Measurements from ENCODE around the gene FIBCD1. TPM values are rescaled to one million over a fixed set of nuclear protein-coding genes. Genes with fewer than 3 reads are reported as not detected.

FIBCD1 gene
- total and polyA plus RNA-seq, 11 donors, result 0.24 to 3.9 (median 1.3) TPM; not detected in 2

- no peak for TF ChIP-seq CTCF (IDR thresholded peaks at IDR 0.05)
- no peak for TF ChIP-seq POLR2A (IDR thresholded peaks at IDR 0.05)
- peaks cover 0 to 7% (median 0%) of the 10 kb centered on the region in 12 donors for H3K4me1 ChIP-seq
- 79 to 87% (median 81%) methylated on average over 13 to 19 of the region's 19 CpGs for WGBS, 4 donors
- ATAC-seq, result no peak
- intact Hi-C loops (cut with DNase I), result no loop called here
- H3K4me3 ChIP-seq, result no peak overlapping the region
- DNase-seq, result peak in 1 of 5 donors; percentile 37
- H3K27me3 ChIP-seq, result peaks cover 0 to 34% (median 0%) of the 10 kb centered on the region in 9 donors
- no peaks in the 10 kb centered on the region for H3K9me3 ChIP-seq
- H3K36me3 ChIP-seq, result no peaks in the 10 kb centered on the region
- no peak overlapping the region for H3K27ac ChIP-seq
Observed at GRCh38 chr9:130972957-130973685, 34.1 kb upstream of the FIBCD1 start.

GRCh38 chr9:130972277-130972956 is 33.4 kb upstream of the FIBCD1 start:
- DNase-seq (peak in 1 of 5 donors; percentile 24), ATAC-seq (no peak)
- Histone ChIP-seq H3K27ac (no peak overlapping the region), H3K36me3 (no peaks in the 10 kb centered on the region), H3K9me3 (no peaks in the 10 kb centered on the region), H3K27me3 (peaks cover 0 to 34% (median 0%) of the 10 kb centered on the region in 9 donors), H3K4me3 (no peak overlapping the region), H3K4me1 (peaks cover 0 to under 1% (median 0%) of the 10 kb centered on the region in 12 donors)
- intact Hi-C loops (cut with DNase I), result no loop called here
- TF ChIP-seq POLR2A (IDR thresholded peaks at IDR 0.05) (no peak), CTCF (IDR thresholded peaks at IDR 0.05) (no peak)
- 59 to 71% (median 68%) methylated on average over 5 to 6 of the region's 6 CpGs for WGBS, 4 donors

- ATAC-seq, result no peak
- no peak for DNase-seq
- Histone ChIP-seq H3K27ac (no peak overlapping the region), H3K9me3 (no peaks in the 10 kb centered on the region), H3K27me3 (peaks cover 0 to 34% (median 0%) of the 10 kb centered on the region in 9 donors), H3K4me3 (no peak overlapping the region), H3K36me3 (no peaks in the 10 kb centered on the region), H3K4me1 (no peaks in the 10 kb centered on the region)
- 50 to 70% (median 55%) methylated on average over 8 to 12 of the region's 12 CpGs for WGBS, 4 donors
- intact Hi-C loops (cut with DNase I), result no loop called here
- TF ChIP-seq CTCF (IDR thresholded peaks at IDR 0.05) (no peak), POLR2A (IDR thresholded peaks at IDR 0.05) (no peak)
Observed at GRCh38 chr9:130971294-130971849, 32.3 kb upstream of the FIBCD1 start.

- DNase-seq, result no peak
- no peak overlapping the region for H3K27ac ChIP-seq
- intact Hi-C loops (cut with DNase I), result no loop called here
- ATAC-seq, result no peak
- peaks cover 0 to 32% (median 0%) of the 10 kb centered on the region in 9 donors for H3K27me3 ChIP-seq
- H3K4me1 ChIP-seq, result peaks cover 0 to 2% (median 0%) of the 10 kb centered on the region in 12 donors
- WGBS, 4 donors, result 70 to 83% (median 79%) methylated on average over 3 of the region's 3 CpGs
- H3K36me3 ChIP-seq, result no peaks in the 10 kb centered on the region
- TF ChIP-seq POLR2A (IDR thresholded peaks at IDR 0.05), result no peak
- no peak for TF ChIP-seq CTCF (IDR thresholded peaks at IDR 0.05)
- no peak overlapping the region for H3K4me3 ChIP-seq
- H3K9me3 ChIP-seq, result no peaks in the 10 kb centered on the region
Observed at GRCh38 chr9:130970855-130971254, 31.8 kb upstream of the FIBCD1 start.
